HepG2 (cell line): ENCODE results near the gene CRYM. TPM values are rescaled to one million over a fixed set of nuclear protein-coding genes. Genes with fewer than 3 reads are reported as not detected.

Source experiments
- ARNT ChIP-seq: fragments of 450-650 bp; IDR thresholded peaks from 2 replicates; pipeline ENCODE4 v1.6.1; 2017
- FOSL1 ChIP-seq: sonication (generic); formaldehyde crosslinking; IDR thresholded peaks from 2 replicates; pipeline ENCODE4 v1.9.0; 2021; ENCODE audit warnings: missing genetic modification reagents, borderline replicate concordance
- MAFF ChIP-seq: IDR thresholded peaks from 2 replicates; pipeline ENCODE4 v1.6.1; 2011; ENCODE audit warnings: low read depth, low read length, improper control_type of control experiment
- MAFK ChIP-seq, 2 experiments: IDR thresholded peaks in 1 of 2; conservative IDR thresholded peaks in 1 of 2; 2 replicates each; pipeline ENCODE4 v1.6.1; 2011; ENCODE audit warnings: improper control_type of control experiment in 2 of 2, low read length in 2 of 2
- ONECUT2 ChIP-seq: sonication (generic); formaldehyde crosslinking; IDR thresholded peaks from 2 replicates; pipeline ENCODE4 v1.4.0; 2020; ENCODE audit warnings: missing genetic modification reagents
- SNAPC2 ChIP-seq: sonication (generic); formaldehyde crosslinking; IDR thresholded peaks from 2 replicates; pipeline ENCODE4 v1.8.1; 2022; ENCODE audit warnings: mild to moderate bottlenecking, missing genetic modification reagents
- WIZ ChIP-seq: sonication (generic); formaldehyde crosslinking; IDR thresholded peaks from 2 replicates; pipeline ENCODE4 v1.5.1; 2020; ENCODE audit warnings: mild to moderate bottlenecking, missing genetic modification reagents
- ZBTB7A ChIP-seq: sonication (generic); formaldehyde crosslinking; IDR thresholded peaks from 2 replicates; pipeline ENCODE4 v1.8.0; 2022; ENCODE audit warnings: mild to moderate bottlenecking, missing genetic modification reagents
- ZNF354B ChIP-seq: sonication (generic); formaldehyde crosslinking; IDR thresholded peaks from 2 replicates; pipeline ENCODE4 v1.8.0; 2022; ENCODE audit warnings: mild to moderate bottlenecking, missing genetic modification reagents
- ZNF431 ChIP-seq: sonication (generic); formaldehyde crosslinking; IDR thresholded peaks from 2 replicates; pipeline ENCODE4 v1.9.0; 2022; ENCODE audit warnings: missing genetic modification reagents, low read depth, mild to moderate bottlenecking, borderline replicate concordance
- ZNF678 ChIP-seq: sonication (generic); formaldehyde crosslinking; IDR thresholded peaks from 2 replicates; pipeline ENCODE4 v1.4.0; 2020; ENCODE audit warnings: mild to moderate bottlenecking, missing genetic modification reagents
- ZNF75D ChIP-seq: sonication (generic); formaldehyde crosslinking; IDR thresholded peaks from 2 replicates; pipeline ENCODE4 v1.8.1; 2023; ENCODE audit warnings: missing genetic modification reagents, mild to moderate bottlenecking, borderline replicate concordance
- polyA plus RNA-seq, 8 experiments: library from polyadenylated mRNA; depleted of rRNA in 3 of 8; stranded (reverse) in 7 of 8; unstranded in 1 of 8; fragments of >200 nt; fragmentation: Illumina TruSeq in 4 of 8; extraction: Trizol in 4 of 8; gene quantifications; 2 replicates each; pipeline versions ENCODE4 v1.2.1 to v1.2.3, GENCODE V29; 2011 to 2016; ENCODE audit warnings: low read depth in 4 of 8, missing spikeins in 1 of 8, mixed read lengths in 1 of 8; ENCODE audit not compliant: insufficient read depth in 1 of 8
- total RNA-seq, 5 experiments: library from RNA; depleted of rRNA; stranded (reverse); fragments of >200 nt; fragmentation: Illumina TruSeq; extraction: Trizol; gene quantifications; 2 replicates each; pipeline ENCODE4 v1.2.3, GENCODE V29; 2016; ENCODE audit warnings: low read depth in 1 of 5
- TF ChIP-seq, protein P1 (sequence below): sonication (generic); formaldehyde crosslinking; IDR thresholded peaks from 2 replicates; pipeline ENCODE4 v1.5.1; 2020; ENCODE audit warnings: missing genetic modification reagents, mild to moderate bottlenecking, borderline replicate concordance
- TF ChIP-seq, protein P2 (sequence below): sonication (generic); formaldehyde crosslinking; IDR thresholded peaks from 2 replicates; pipeline ENCODE4 v1.4.0; 2020; ENCODE audit warnings: missing genetic modification reagents

Gene CRYM
- total and polyA plus RNA-seq, 2 of the 13 experiments (the other 11 are each of a cell fraction or from before 2014, with no cell fraction given): 1.9 to 2.2 TPM

DNA sequence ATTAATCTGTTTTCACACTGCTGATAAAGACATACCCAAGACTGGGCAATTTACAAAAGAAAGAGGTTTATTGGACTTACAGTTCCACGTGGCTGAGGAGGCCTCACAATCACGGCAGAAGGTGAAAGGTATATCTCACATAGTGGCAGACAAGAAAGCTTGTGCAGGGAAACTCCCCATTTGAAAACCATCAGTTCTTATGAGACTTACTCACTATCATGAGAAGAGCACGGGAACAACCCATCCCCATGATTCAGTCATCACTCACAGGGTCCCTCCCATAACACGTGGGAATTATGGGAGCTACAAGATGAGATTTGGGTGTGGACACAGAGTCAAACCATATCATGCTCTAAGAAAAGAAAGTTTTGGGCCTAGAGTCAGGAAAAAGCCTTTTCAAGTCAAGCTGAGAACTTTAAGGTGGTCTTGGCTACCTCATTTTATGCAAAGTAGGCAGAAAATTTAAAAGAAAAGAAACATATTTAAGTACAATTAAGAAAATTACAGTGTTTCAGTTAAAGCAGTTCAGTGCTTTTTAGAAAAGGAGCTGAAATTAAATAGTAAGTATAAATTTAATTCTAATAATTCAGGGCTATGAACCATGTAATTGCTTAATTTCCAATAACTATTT lies 24.9 kb upstream of the CRYM start (continued):
- TF ChIP-seq MAFK (conservative IDR thresholded peaks at IDR 0.05 in 1 of 2, IDR thresholded peaks at IDR 0.05 in 1 of 2; ENCODE audit: low read length in 2 of 2) (peak; percentile 82 to 89), ZNF678 (CRISPR knock-in tag) (no peak), ARNT (no peak), FOSL1 (CRISPR knock-in tag) (no peak), WIZ (CRISPR knock-in tag) (no peak), ZNF75D (CRISPR knock-in tag) (no peak), ONECUT2 (CRISPR knock-in tag) (no peak), SNAPC2 (no peak), ZNF431 (CRISPR knock-in tag) (no peak), ZNF354B (0 out of 2 replicates have a peak, but pooled peaks have one; percentile 25), ZBTB7A (CRISPR knock-in tag) (no peak), MAFF (peak; percentile 85)
- TF ChIP-seq, protein P1, sequence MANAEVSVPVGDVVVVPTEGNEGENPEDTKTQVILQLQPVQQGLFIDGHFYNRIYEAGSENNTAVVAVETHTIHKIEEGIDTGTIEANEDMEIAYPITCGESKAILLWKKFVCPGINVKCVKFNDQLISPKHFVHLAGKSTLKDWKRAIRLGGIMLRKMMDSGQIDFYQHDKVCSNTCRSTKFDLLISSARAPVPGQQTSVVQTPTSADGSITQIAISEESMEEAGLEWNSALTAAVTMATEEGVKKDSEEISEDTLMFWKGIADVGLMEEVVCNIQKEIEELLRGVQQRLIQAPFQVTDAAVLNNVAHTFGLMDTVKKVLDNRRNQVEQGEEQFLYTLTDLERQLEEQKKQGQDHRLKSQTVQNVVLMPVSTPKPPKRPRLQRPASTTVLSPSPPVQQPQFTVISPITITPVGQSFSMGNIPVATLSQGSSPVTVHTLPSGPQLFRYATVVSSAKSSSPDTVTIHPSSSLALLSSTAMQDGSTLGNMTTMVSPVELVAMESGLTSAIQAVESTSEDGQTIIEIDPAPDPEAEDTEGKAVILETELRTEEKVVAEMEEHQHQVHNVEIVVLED (CRISPR knock-in tag): no peak
- TF ChIP-seq, protein P2, sequence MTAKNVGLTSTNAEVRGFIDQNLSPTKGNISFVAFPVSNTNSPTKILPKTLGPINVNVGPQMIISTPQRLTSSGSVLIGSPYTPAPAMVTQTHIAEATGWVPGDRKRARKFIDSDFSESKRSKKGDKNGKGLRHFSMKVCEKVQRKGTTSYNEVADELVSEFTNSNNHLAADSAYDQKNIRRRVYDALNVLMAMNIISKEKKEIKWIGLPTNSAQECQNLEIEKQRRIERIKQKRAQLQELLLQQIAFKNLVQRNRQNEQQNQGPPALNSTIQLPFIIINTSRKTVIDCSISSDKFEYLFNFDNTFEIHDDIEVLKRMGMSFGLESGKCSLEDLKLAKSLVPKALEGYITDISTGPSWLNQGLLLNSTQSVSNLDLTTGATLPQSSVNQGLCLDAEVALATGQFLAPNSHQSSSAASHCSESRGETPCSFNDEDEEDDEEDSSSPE (CRISPR knock-in tag): no peak
